ENCODE measurements around the gene TEAD1.

DNA sequence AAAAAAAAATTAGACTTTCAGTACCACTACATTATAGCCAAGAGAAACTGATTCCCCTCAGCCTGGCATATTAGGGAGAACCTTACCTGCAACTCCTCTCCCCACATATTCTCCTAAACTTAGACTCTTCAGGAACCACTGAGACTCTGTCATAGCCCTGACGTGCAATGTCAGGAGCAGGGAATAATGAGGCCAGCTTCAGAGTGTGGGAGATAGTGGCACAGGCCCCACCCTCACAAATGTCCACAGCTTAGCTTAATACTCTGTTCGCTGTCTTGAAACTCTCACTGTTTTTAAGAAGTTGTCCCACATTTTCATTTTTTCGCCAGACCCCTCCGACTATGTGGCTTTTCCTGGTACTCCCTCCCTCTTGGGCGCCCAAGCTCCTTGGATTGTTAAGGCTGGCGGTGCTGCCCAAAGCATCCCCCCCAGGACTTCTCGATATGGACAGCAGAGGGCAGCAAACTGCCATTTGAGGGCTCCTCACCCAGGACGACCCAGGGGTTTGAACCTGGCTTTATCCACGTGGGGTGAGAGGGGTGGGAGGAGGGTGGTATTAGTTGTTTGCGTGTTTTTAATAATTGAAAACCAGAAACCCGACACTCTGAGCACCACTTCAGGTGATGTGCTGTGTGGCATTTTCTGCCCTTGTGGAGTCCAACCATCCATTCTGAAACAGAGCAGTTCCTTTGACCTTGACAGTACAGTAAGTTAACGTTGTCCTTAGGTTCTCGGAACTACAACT lies 289.7 kb downstream of the TEAD1 start:
- TF ChIP-seq CTCF (IDR thresholded peaks at IDR 0.05) (peak; percentile 85), ZFX (IDR thresholded peaks at IDR 0.05; ENCODE audit: borderline replicate concordance) (no peak)

Measured in 22Rv1 (cell line).